HG02588 (cell line): ENCODE results near the gene CLDN22.

Source experiments
- ATAC-seq: cut with Tn5 transposase; IDR thresholded peaks from one replicate; pipeline ENCODE4 v1.9.1; 2021; ENCODE audit warnings: mild to moderate bottlenecking, moderate library complexity; ENCODE audit not compliant: unreplicated experiment

Gene CLDN22

DNA sequence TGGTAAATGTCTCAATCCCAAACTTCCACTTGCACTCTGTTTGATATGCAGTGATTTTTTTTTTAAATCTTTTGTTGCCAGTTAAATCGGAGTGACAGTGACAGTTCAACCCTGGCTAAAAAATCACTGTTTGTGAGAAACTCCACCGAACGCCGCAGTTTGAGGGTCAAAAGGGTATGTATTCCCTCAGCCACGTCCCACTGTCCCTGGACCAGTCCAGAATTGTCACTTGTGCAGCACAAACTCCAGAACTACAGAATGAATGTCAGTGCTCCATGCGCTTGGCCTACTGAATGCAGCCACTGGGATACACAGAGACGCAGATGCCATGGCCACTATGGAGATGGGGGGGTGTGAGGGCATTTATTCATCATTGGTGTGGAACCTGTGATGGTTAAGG, 34.2 kb downstream of the CLDN22 start:
- no peak for ATAC-seq

GRCh38 chr4:183284965-183285364, 35.1 kb downstream of the CLDN22 start:
- no peak for ATAC-seq

GRCh38 chr4:183284258-183284785, 35.8 kb downstream of the CLDN22 start:
- ATAC-seq: no peak

GRCh38 chr4:183276106-183276505, 44.0 kb downstream of the CLDN22 start:
- ATAC-seq: no peak

DNA sequence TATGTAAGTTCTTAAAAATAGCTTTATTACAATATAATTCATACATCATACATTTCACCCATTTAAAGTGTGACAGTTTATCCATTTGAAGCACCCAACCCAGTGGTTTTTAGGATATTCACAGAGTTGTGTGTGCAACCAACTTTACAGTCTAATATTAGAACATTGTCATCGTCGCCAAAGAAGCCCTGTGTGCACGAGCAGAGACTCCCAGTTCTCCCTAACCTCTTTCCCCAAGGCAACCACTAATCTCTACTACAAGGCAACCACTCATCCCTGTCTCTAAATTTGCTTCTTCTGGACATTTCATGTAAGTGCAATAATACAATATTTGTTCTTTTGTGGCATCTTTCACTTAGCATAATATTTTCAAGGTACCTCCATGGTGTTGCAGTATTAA, 47.7 kb downstream of the CLDN22 start:
- ATAC-seq: no peak

DNA sequence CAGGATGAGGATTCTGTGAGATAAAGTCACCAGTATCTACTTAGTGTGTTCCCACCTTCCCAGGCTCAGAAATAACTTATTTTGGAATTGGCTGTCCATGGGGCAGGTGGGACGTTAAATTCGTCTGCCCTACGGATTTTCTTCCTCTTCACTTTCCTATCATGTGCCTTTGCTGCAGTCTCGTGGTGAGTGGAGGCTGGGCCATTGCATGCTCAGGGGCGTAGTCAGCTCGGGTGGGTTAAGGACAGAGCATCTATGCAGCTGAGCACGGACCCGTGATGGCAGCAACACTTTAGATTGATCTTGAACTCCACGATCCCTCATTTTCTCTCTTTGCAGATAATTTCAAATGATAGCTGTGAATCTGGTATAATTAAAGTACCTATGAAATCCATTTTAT, 51.5 kb downstream of the CLDN22 start:
- ATAC-seq: no peak
